ELF-1 (cell line): ENCODE data around the gene SMAD6.

Experiments
- DNase-seq: peaks from one replicate; pipeline ENCODE4 v3.0.0-alpha.2; 2016; ENCODE audit warnings: low read depth, low spot score

The SMAD6 gene

GRCh38 chr15:66703540-66703941 is 1.5 kb downstream of the SMAD6 start:
- peak; percentile 28 for DNase-seq

- peak; percentile 22 for DNase-seq
Observed at GRCh38 chr15:66704019-66704802, 2.2 kb downstream of the SMAD6 start.

- DNase-seq = no peak
Observed at GRCh38 chr15:66704803-66705153, 2.7 kb downstream of the SMAD6 start.

GRCh38 chr15:66705277-66706146 is 3.5 kb downstream of the SMAD6 start:
- DNase-seq = no peak

GRCh38 chr15:66706225-66706732 is 4.2 kb downstream of the SMAD6 start:
- peak; percentile 59 for DNase-seq

GRCh38 chr15:66706840-66707239 is 4.8 kb downstream of the SMAD6 start:
- DNase-seq = no peak

- peak; percentile 90 for DNase-seq
Observed at GRCh38 chr15:66707310-66708082, 5.5 kb downstream of the SMAD6 start.

GRCh38 chr15:66708389-66708788 is 6.4 kb downstream of the SMAD6 start:
- DNase-seq = no peak

- DNase-seq = no peak
Observed at GRCh38 chr15:66709884-66710283, 7.8 kb downstream of the SMAD6 start.

- DNase-seq = no peak
Observed at GRCh38 chr15:66711260-66711659, 9.2 kb downstream of the SMAD6 start.

- DNase-seq = no peak
Observed at GRCh38 chr15:66711862-66712261, 9.8 kb downstream of the SMAD6 start.

- no peak for DNase-seq
Observed at GRCh38 chr15:66713843-66714508, 11.9 kb downstream of the SMAD6 start.

GRCh38 chr15:66714543-66714981 is 12.5 kb downstream of the SMAD6 start:
- peak; percentile 15 for DNase-seq

- DNase-seq = no peak
Observed at GRCh38 chr15:66715181-66715624, 13.2 kb downstream of the SMAD6 start.

- no peak for DNase-seq
Observed at GRCh38 chr15:66715720-66716655, 14.0 kb downstream of the SMAD6 start.

GRCh38 chr15:66716656-66717020 is 14.6 kb downstream of the SMAD6 start:
- DNase-seq = no peak

GRCh38 chr15:66718220-66718988 is 16.4 kb downstream of the SMAD6 start:
- DNase-seq = peak; percentile 43

GRCh38 chr15:66719471-66719870 is 17.4 kb downstream of the SMAD6 start:
- no peak for DNase-seq
